Inflammatory macrophage treated with lipopolysaccharide for 4 hours (primary cell): Measurements from ENCODE around the gene NFASC.

Experiments
- DNase-seq: peaks from one replicate; pipeline ENCODE4 v3.0.0-alpha.2; 2020

NFASC gene

GRCh38 chr1:204863024-204863423 is 7.6 kb upstream of the NFASC start:
- DNase-seq: no peak

GRCh38 chr1:204863730-204864129 is 6.9 kb upstream of the NFASC start:
- no peak for DNase-seq

- no peak for DNase-seq
These were observed 4.5 kb upstream of the NFASC start for GRCh38 chr1:204866051-204866596.

GRCh38 chr1:204867203-204867602 is 3.5 kb upstream of the NFASC start:
- DNase-seq: no peak

GRCh38 chr1:204867666-204868339 is 2.9 kb upstream of the NFASC start:
- no peak for DNase-seq

GRCh38 chr1:204868340-204868700 is 2.3 kb upstream of the NFASC start:
- no peak for DNase-seq

GRCh38 chr1:204869097-204869496 is 1.6 kb upstream of the NFASC start:
- DNase-seq: no peak

- DNase-seq: no peak
These were observed 859 bp downstream of the NFASC start for GRCh38 chr1:204871405-204872037.

GRCh38 chr1:204872262-204872881 is 1.7 kb downstream of the NFASC start:
- DNase-seq: no peak

GRCh38 chr1:204873176-204873575 is 2.5 kb downstream of the NFASC start:
- no peak for DNase-seq

GRCh38 chr1:204873714-204874113 is 3.1 kb downstream of the NFASC start:
- DNase-seq: no peak

- no peak for DNase-seq
These were observed 3.6 kb downstream of the NFASC start for GRCh38 chr1:204874274-204874673.

- DNase-seq: no peak
These were observed 4.6 kb downstream of the NFASC start for GRCh38 chr1:204875255-204875654.

GRCh38 chr1:204878621-204879234 is 8.1 kb downstream of the NFASC start:
- DNase-seq: no peak

- DNase-seq: no peak
These were observed 8.7 kb downstream of the NFASC start for GRCh38 chr1:204879351-204879750.

GRCh38 chr1:204880906-204881305 is 10.2 kb downstream of the NFASC start:
- no peak for DNase-seq

GRCh38 chr1:204882479-204882878 is 11.8 kb downstream of the NFASC start:
- DNase-seq: no peak

GRCh38 chr1:204883405-204883804 is 12.7 kb downstream of the NFASC start:
- DNase-seq: no peak

GRCh38 chr1:204885288-204885711 is 14.6 kb downstream of the NFASC start:
- DNase-seq: no peak

- DNase-seq: no peak
These were observed 15.1 kb downstream of the NFASC start for GRCh38 chr1:204885790-204886189.

GRCh38 chr1:204887846-204888245 is 17.2 kb downstream of the NFASC start:
- no peak for DNase-seq

GRCh38 chr1:204888294-204888693 is 17.6 kb downstream of the NFASC start:
- DNase-seq: no peak

- DNase-seq: no peak
These were observed 19.2 kb downstream of the NFASC start for GRCh38 chr1:204889681-204890383.
